ENCODE data around the gene PLCG1.

PLCG1 gene

DNA sequence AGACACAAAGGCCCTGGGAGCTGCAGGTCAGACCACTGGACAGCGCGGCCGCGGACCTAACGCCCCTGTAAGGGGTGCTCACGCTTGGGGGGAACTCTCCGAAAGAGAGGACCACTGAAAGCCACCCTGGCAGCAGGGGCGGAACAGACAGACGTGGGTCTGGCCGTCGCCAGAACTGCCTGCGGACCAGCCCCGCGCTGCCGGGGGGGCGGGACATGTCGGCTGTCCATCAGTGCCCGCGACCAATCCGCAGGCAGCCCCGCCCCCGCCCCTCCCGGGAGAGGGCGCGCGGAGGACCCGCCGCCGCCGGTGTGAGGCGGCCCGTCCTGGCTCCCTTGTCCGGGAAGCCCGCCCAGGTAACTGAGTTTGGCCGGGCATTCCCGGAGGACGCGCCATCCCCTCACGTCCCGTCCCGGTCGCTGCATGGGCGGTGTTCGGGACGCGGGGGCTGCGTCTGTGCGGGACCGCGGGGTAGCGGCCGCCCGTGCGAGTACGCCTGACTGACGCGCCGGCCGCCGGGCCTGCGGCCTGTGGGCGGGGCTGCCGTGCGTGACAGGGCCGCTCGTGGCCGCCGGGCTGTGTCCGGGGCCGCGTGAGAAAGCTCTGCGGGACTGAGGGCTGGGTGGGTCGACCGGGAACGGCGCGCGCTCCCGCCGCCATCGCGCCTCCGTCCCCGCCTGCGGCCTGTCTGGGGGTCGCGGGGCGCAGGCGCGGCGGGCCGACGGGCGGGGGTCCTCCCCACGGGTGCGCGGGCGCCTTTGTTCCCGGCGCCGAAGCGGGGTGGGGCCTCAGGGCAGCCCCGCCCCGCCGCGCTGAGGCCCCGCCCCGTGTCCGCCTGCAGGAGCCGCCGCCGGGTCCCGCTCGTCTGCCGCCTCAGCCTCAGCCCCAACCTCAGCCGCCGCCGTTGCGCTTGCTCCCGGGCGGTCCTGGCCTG is at the start of gene PLCG1:
Gene PLCG1, plus strand, starts transcription at position 864 of the 934 bp plus-strand sequence. CDS start 99 bp downstream, outside the sequence.
- in situ Hi-C loops (cut with HindIII; ENCODE audit: low sequenced_read_pairs) = no loop called here

- in situ Hi-C loops (cut with HindIII; ENCODE audit: low sequenced_read_pairs) = no loop called here
Observed at GRCh38 chr20:41087777-41088176, 49.6 kb upstream of the PLCG1 start.

DNA sequence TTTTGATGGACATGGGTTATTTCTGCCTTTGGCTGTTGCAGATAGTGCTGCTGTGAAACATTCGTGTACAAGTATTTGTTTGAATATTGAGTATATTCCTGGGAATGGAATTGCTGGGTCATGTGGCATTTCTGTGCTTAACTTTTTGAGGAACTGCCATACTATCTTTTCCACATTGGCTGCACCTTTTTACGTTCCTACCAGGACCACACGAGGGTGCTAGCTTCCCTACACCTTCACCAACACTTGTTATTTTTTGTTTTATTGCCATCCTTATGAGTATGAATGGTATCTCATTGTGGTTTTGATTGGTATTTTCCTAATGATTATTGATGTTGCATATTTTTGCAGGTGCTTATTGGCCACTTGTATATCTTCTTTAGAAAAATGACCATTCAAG is 47.8 kb upstream of the PLCG1 start:
- in situ Hi-C loops (cut with HindIII; ENCODE audit: low sequenced_read_pairs) = no loop called here

DNA sequence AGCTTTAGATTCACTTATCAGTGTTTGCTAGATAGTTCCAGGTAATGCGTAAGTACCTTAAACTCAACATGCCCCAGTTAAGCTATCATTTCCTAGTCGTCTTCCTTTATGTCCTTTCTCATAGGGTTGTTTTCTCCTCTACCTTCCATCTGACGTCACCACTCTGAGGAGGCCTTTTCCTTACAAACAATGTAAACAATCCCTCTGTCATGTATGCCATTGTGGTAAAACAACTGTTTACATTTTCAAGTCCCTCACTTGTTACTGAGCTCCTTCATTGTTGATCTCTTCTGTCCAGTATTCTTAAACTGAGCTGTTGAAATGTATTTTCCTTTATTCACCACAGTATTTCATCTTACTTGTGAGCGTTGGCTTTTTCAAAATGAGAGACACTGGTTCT is 45.4 kb upstream of the PLCG1 start:
- in situ Hi-C loops (cut with HindIII; ENCODE audit: low sequenced_read_pairs) = no loop called here

DNA sequence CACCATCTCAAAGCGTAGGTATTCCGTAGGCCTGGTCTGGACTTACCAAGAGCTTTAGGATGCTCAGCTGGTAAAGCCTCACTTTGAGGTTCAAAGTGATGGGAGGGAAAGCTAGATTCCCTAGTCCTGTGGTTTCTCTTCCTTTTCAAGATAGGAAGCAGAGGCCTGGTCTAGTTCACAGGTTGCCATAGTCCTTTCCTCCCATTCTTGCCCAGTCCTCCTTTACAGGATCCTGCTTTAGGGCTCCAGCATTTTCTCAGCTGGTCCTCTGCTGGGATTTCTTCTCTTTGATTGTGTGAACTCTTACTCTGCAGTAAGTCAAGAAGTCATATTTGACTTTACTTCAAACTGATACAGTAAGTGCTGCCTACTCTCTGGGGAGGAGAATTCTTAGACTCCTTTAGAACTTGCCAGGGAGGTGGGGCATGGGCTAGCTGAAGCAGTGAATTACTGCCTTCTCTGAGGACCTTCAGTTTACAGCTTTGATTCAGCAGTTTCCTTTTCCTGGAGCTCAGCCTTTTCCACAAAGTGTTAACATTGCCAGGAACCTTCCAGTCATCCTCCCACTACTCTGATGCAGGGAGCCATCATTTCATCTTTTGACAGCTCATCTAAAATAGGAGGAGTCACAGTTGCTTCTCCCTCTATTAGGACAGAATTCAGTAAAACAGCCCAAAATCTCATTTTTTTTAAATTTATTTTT is 42.8 kb upstream of the PLCG1 start:
- in situ Hi-C loops (cut with HindIII; ENCODE audit: low sequenced_read_pairs) = no loop called here

GRCh38 chr20:41095110-41095969 is 42.0 kb upstream of the PLCG1 start:
- in situ Hi-C loops (cut with HindIII; ENCODE audit: low sequenced_read_pairs) = no loop called here

DNA sequence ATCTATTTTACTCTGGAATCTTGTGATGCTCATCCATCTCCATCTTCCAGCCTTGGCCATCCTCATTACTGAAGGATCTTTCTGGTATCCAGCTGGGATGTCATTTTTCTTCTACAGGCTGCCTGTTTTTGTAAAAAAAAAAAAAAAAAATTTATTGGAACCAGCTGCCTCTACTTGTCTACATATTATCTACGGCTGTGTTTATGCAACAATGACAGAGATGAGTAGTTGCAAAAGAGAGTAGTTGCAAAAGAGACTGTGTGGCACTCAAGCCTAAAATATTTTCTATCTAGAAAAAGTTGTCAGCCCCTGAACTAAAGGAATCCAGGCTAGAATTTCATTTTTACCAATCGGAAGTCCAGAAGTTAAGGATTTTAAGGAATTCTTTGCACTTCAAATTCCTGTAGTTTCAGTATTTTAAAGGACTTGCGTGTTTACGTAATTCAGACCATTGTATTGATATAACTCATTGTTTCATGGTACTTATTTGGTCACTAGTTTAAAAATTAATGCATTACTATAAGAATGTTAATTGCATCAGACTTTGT is 38.6 kb upstream of the PLCG1 start:
- in situ Hi-C loops (cut with HindIII; ENCODE audit: low sequenced_read_pairs) = no loop called here

- in situ Hi-C loops (cut with HindIII; ENCODE audit: low sequenced_read_pairs) = loop anchor here (25.0 kb wide), 1 partner anchor 113 kb away; no protein-coding TSS in a partner anchor
Observed at GRCh38 chr20:41100001-41100480, 37.3 kb upstream of the PLCG1 start.

DNA sequence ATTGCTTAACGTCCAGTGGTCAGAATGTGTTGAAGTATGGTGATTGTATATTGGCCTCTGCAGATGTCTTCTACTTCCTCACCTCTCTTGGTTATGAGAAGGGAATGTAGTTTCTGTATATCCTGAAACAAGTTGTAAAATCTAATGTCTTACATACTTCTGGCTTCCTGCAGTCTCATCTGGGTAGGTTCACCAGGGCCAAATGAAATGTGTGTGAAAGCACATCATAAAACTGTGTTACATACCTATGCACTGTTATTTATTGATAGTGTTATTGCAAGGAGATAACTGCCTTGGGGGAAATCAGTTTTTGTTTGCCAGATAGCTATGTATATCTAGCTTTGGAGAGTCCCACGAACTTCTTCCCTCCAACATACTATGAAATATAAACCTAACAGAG is 35.7 kb upstream of the PLCG1 start:
- in situ Hi-C loops (cut with HindIII; ENCODE audit: low sequenced_read_pairs) = loop anchor here (25.0 kb wide), 1 partner anchor 114 kb away; no protein-coding TSS in a partner anchor

DNA sequence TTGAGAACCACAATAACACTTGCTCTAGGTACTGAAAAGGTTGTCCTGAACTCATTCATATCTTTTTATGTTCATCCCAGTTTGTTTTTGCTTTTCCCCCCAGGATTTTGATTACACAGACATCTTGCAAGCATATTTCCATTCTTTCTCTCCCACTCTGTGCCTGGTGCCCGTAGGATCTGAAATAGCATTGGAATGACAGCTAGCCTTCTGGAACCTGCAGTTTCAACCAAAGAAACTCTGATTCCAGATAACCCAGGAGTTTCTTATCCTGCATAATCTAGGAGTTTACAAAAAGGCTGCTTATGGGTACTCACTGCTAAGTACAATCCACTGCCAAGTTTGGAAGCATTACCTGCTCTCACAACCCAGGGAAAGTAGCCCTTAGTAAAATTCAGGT is 28.8 kb upstream of the PLCG1 start:
- in situ Hi-C loops (cut with HindIII; ENCODE audit: low sequenced_read_pairs) = loop anchor here (25.0 kb wide), 1 partner anchor 121 kb away; no protein-coding TSS in a partner anchor

DNA sequence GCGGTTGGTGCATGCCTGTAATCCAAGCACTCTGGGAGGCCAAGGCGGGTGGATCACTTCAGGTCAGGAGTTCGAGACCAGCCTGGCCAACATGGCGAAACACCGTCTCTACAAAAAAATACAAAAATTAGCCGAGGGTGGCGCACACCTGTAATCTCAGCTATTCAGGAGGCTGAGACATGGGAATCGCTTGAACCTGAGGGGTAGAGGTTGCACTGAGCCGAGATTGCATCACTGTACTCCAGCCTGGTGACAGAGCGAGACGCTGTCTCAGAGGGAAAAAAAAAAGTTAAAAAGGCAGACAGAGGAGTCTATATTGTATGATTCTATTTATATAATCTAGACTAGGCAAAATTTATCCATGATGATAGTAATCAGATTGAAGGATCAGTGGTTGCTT is 27.3 kb upstream of the PLCG1 start:
- in situ Hi-C loops (cut with HindIII; ENCODE audit: low sequenced_read_pairs) = loop anchor here (25.0 kb wide), 1 partner anchor 123 kb away; no protein-coding TSS in a partner anchor

DNA sequence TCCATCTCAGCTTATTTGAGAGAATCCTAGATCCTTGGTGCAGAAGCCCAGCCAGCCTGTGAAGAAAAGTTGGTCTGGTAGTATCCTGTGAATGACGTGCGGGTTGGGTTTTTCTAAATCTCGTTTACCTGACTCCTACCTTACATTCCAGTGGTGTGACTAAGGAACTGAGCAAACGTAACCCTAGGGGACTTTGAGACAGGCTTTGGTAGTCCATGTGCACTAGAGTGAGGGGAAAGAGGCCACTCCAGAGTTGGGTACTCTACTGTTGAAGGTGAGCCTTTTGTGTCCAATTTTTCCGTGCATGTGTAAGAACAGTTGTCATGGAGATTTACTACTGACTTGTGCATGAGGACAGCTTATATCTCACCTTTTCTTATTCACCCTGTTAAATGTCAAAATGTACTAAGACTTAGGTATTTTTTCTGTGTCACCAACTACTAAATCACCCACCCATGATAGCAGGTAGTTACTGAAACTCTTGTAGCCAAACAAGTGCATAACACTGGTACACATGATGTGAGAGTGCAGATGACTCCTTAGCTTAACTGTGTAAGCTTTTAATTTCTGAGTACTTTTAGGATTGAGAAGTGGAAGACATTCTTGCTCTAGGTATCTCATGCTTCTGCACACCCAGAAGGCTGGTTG is 26.3 kb upstream of the PLCG1 start:
- in situ Hi-C loops (cut with HindIII; ENCODE audit: low sequenced_read_pairs) = loop anchor here (25.0 kb wide), 1 partner anchor 124 kb away; no protein-coding TSS in a partner anchor

DNA sequence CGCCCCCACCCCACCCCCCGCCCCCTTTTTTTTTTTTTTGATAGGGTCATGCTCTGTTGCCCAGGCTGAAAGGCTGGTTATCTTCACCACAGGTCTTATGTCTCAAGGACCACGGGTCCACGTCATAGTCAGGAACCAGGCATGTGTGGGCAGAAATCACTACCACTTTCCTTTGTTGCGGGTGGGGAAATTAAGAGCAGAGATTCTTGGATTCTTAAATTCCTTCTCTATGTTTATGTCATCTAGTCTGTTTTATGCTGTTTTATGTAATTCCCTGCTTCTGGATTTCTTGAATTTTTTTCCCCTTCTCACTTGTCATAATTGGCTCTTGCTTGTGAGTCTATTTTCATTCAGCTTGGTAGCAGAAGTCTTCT is 25.8 kb upstream of the PLCG1 start:
- in situ Hi-C loops (cut with HindIII; ENCODE audit: low sequenced_read_pairs) = loop anchor here (25.0 kb wide), 1 partner anchor 124 kb away; no protein-coding TSS in a partner anchor

DNA sequence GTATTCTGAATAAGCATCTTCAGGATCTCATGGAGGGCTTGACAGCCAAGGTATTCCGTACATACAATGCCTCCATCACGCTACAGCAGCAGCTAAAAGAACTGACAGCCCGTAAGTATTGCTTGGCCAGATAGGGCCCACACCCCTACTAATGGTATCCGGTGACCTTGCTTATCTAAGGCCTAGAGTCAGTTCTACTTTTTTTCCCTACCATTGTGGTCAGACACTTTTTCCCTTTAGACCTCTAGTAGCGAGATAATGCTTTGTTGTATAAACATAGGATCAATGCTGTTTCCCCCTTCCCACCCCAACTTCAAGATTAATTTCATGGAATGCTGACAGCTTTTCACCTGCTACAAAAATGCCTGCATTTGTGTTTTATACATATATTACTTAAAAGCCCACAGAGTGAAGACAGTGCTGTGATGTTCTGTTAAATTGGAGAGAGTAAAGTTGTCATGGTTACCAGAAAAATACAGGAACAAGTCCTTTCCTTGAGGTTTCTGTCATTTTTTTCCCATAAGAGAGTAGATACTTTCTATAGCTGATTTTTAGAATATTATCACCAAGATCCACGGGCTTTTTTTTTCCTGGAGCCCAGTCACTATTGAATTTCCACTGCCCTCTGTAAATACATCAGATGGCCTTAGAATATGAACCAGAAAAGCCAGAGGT is 20.9 kb upstream of the PLCG1 start:
- in situ Hi-C loops (cut with HindIII; ENCODE audit: low sequenced_read_pairs) = loop anchor here (25.0 kb wide), 1 partner anchor 129 kb away; no protein-coding TSS in a partner anchor

GRCh38 chr20:41118159-41118558 is 19.2 kb upstream of the PLCG1 start:
- in situ Hi-C loops (cut with HindIII; ENCODE audit: low sequenced_read_pairs) = loop anchor here (25.0 kb wide), 1 partner anchor 131 kb away; no protein-coding TSS in a partner anchor

DNA sequence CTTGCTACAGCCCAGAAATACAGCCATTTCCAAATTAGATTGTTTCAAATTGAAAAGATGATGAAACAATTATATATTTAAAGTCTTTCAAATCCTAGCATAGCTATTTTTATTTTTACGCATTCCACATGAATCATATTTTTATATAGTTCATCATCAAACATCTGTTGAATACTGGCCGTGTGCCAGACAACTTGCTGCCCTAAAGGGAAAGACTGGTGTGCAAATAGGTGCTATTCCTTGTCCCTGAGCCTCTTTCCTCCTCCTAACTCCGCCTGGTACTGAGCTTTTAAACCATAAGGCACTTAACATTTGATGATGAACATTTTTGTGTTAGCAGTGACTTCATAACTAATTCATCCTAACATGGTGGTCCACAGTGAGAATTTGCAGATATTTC is 18.7 kb upstream of the PLCG1 start:
- in situ Hi-C loops (cut with HindIII; ENCODE audit: low sequenced_read_pairs) = loop anchor here (25.0 kb wide), 1 partner anchor 131 kb away; no protein-coding TSS in a partner anchor

DNA sequence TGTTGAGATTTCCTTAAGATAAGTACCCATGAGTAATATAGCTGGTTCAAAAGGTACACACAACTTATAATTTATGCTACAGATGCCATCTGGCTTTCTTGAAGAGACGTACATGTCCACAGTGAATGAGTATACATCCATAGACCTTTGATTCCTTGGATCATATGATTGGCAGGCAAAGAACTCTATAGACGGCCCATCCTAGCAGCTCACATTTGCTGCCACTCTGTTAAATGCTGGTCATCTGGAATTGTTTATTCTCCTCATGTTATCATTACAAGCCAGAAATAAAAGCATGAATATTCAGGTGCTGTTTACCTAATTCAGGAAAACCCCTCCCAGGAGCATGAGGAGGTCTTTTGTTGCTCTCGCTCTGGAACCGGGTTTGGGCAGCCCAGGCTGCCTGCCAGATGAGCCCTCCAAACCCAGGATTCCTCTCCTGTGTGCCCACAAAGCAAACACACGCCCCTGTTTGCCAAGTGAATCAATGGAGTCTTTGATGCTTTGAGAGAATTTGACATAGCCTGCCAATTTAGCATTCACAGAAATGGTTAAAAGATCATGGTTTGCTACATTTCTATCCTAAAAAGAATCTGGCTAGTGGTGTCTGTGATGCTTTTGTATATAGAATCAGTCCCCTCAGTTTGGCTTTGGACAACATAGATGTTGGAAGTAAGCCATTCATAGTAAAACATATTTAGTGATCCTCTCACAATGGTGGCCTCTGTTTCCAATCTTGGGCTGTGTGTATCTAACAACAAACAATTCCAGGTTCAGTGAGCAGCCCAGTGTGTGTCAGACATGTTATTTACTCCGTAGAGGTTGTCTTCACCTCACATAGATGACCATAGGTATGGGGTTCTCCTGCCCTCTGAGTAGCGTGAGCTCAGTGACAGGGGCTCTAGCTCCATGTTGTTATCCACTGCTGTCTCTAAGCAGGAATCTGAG is 17.5 kb upstream of the PLCG1 start:
- in situ Hi-C loops (cut with HindIII; ENCODE audit: low sequenced_read_pairs) = loop anchor here (25.0 kb wide), 1 partner anchor 133 kb away; no protein-coding TSS in a partner anchor

DNA sequence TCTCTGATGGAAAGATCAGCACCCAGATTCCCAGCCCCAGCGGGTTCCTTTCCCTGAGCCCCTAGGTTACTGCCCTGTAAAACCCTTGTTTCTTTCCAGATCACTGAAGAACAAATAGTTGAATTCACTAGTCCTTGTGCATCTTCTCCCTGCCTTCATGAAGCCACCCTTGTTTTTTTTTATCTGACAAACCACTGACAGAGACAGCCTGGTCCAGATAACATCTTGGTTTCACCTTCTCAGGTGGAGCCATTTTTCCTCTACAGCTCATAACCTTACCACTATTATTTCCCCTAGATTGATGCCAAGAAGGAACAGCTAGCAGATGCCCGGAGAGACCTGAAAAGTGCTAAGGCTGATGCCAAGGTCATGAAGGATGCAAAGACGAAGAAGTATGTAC is 15.9 kb upstream of the PLCG1 start:
- in situ Hi-C loops (cut with HindIII; ENCODE audit: low sequenced_read_pairs) = loop anchor here (25.0 kb wide), 1 partner anchor 134 kb away; no protein-coding TSS in a partner anchor
